Activated B cell treated with CpG ODN at 0.5 μM for 24 hours (primary cell): Measurements from ENCODE around the gene ATP10B. TPM values are rescaled to one million over a fixed set of nuclear protein-coding genes. Genes with fewer than 3 reads are reported as not detected.

Experiments used
- ATAC-seq: fragments of 200-7000 bp; cut with Tn5 transposase; one replicate; pipeline ENCODE4 v1.10.0; 2021; ENCODE audit warnings: low read depth, mild to moderate bottlenecking, moderate library complexity
- CTCF ChIA-PET: fragments of 350-600 bp; sonication (Branson Sonifier 250); formaldehyde crosslinking; loops from one replicate; lab custom pipeline; 2021; ENCODE audit warnings: antibody characterized with exemption; lab: Charles Lee
- POLR2A ChIA-PET: fragments of 350-600 bp; sonication (Branson Sonifier 250); formaldehyde crosslinking; loops from one replicate; lab custom pipeline; 2021; ENCODE audit warnings: antibody characterized with exemption; lab: Charles Lee
- DNase-seq: peaks from one replicate; pipeline ENCODE4 v3.0.0; 2022
- H3K27ac Mint-ChIP-seq: one replicate; pipeline ENCODE4 v1.8.0; 2020; ENCODE audit warnings: mixed read lengths
- H3K27me3 Mint-ChIP-seq: one replicate; pipeline ENCODE4 v1.8.0; 2021; ENCODE audit warnings: mixed read lengths
- H3K36me3 Mint-ChIP-seq: one replicate; pipeline ENCODE4 v1.8.0; 2021; ENCODE audit warnings: low read depth, mixed read lengths
- H3K4me1 Mint-ChIP-seq: one replicate; pipeline ENCODE4 v1.8.0; 2021; ENCODE audit warnings: mixed read lengths
- H3K4me3 Mint-ChIP-seq: one replicate; pipeline ENCODE4 v1.8.0; 2020; ENCODE audit warnings: mild to moderate bottlenecking, mixed read lengths
- H3K9me3 Mint-ChIP-seq: one replicate; pipeline ENCODE4 v1.8.0; 2020; ENCODE audit warnings: mixed read lengths
- CTCF ChIP-seq: fragments of 200-600 bp; IDR thresholded peaks from one replicate; pipeline ENCODE4 v1.8.0; 2022; ENCODE audit warnings: antibody characterized with exemption, mild to moderate bottlenecking
- intact Hi-C: fragments of 100-400 bp; cut with micrococcal nuclease; formaldehyde crosslinking; loops from one replicate; pipeline ENCODE4 v1.15.1; 2024
- total RNA-seq: library from RNA; stranded (reverse); gene quantifications from 2 replicates; pipeline ENCODE4 v1.2.3, GENCODE V29; 2022

ATP10B gene
- total RNA-seq, 1 donor from 2014 or later: not detected

- POLR2A ChIA-PET: no interaction called here
- TF ChIP-seq CTCF: no peak
- H3K27me3 Mint-ChIP-seq: peaks cover 7% of the 10 kb centered on the region
- CTCF ChIA-PET: no interaction called here
- no peak overlapping the region for H3K4me3 Mint-ChIP-seq
- H3K36me3 Mint-ChIP-seq: no peaks in the 10 kb centered on the region
- ATAC-seq: no peak
- H3K27ac Mint-ChIP-seq: no peak overlapping the region
- DNase-seq: no peak
- intact Hi-C loops: no loop called here
- no peaks in the 10 kb centered on the region for H3K4me1 Mint-ChIP-seq
- no peaks in the 10 kb centered on the region for H3K9me3 Mint-ChIP-seq
These were observed 194.9 kb downstream of the ATP10B start for GRCh38 chr5:160657068-160657507.

- H3K27ac Mint-ChIP-seq: no peak overlapping the region
- H3K27me3 Mint-ChIP-seq: peaks cover 7% of the 10 kb centered on the region
- H3K9me3 Mint-ChIP-seq: no peaks in the 10 kb centered on the region
- no peaks in the 10 kb centered on the region for H3K36me3 Mint-ChIP-seq
- no peaks in the 10 kb centered on the region for H3K4me1 Mint-ChIP-seq
- intact Hi-C loops: no loop called here
- ChIA-PET CTCF (no interaction called here), POLR2A (no interaction called here)
- ATAC-seq: no peak
- H3K4me3 Mint-ChIP-seq: no peak overlapping the region
- TF ChIP-seq CTCF: no peak
- DNase-seq: no peak
These were observed 196.3 kb downstream of the ATP10B start for GRCh38 chr5:160655717-160656116.

DNA sequence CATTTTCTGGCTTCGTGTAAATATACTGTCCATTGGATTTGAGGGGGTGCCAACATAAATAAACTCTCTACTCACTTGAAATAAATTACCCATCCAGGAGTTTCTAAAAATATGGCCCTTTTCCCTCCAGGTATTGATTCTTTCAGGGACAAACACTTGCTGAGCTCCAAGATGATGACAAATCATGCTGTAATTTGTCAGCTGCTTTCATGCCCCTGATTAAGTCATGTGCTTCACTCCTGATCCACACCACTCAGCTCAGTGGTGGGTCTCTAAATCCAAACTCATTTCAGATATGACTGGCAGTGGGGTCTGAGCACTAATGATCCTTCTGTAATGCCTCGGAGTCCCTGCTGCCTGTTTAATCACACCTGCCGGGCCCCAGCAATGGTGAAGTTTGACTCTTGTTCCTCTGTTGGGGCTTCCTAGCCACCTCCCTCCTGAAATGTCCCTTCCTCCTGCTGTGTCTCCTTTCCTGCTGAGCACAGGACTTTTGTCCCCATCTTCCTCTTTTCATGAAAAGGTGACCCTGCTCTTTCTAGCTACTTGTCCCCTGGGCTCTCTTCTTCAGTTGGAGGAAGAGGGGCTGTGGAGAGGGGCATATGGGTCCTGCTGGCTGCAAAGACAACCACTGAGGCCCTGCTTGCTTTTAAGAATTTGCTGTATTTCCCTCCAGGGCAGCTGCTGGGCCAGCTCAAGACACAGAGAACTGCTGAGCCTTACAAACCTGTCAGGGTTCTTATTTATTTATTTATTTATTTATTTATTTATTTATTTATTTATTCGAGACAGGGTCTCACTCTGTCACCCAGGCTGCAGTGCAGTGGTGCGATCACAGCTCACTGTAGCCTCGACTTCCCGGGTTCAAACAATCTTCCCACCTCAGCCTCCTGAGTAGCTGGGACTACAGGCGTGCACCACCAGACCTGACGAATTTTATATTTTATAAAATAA lies 200.0 kb downstream of the ATP10B start:
- intact Hi-C loops: no loop called here
- DNase-seq (no peak), ATAC-seq (no peak)
- Mint-ChIP-seq H3K36me3 (no peaks in the 10 kb centered on the region), H3K27me3 (peaks cover 4% of the 10 kb centered on the region), H3K27ac (no peak overlapping the region), H3K4me1 (no peaks in the 10 kb centered on the region), H3K9me3 (no peaks in the 10 kb centered on the region), H3K4me3 (no peak overlapping the region)
- no peak for TF ChIP-seq CTCF
- ChIA-PET POLR2A (no interaction called here), CTCF (no interaction called here)

GRCh38 chr5:160649304-160649703 lies 202.7 kb downstream of the ATP10B start:
- ChIA-PET CTCF (interaction anchor here (0.6 kb wide), 1 partner anchor 26 kb away, joined by 3 read pairs; no protein-coding TSS in a partner anchor), POLR2A (interaction anchor here (0.6 kb wide), 1 partner anchor 26 kb away, joined by 4 read pairs; no protein-coding TSS in a partner anchor)
- Mint-ChIP-seq H3K9me3 (no peaks in the 10 kb centered on the region), H3K4me1 (no peaks in the 10 kb centered on the region), H3K27ac (no peak overlapping the region), H3K4me3 (no peak overlapping the region), H3K27me3 (peaks cover 6% of the 10 kb centered on the region), H3K36me3 (no peaks in the 10 kb centered on the region)
- TF ChIP-seq CTCF: no peak
- no peak for DNase-seq
- intact Hi-C loops: no loop called here
- no peak for ATAC-seq

DNA sequence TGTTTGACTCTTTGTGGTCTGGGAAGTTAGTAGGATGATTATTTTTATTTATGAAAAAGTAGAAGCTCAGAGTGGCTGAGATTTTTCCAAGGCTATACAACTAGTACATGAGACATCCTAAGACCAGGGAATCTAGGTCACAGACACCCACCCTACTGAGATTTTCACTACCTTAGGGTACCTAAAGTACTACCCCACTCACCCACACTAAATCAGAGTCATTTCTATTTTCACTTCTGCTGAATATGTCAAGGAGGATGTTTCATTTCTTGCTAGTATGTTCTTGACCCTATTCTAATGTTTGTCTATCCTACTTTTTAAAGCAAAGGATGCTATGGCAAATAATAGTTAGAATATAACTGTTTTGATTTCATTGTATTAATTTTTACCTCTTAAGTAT lies 206.0 kb downstream of the ATP10B start:
- Mint-ChIP-seq H3K4me1 (no peaks in the 10 kb centered on the region), H3K36me3 (no peaks in the 10 kb centered on the region), H3K4me3 (no peak overlapping the region), H3K27ac (no peak overlapping the region), H3K27me3 (peaks cover 6% of the 10 kb centered on the region), H3K9me3 (no peaks in the 10 kb centered on the region)
- DNase-seq (no peak), ATAC-seq (no peak)
- ChIA-PET POLR2A (no interaction called here), CTCF (no interaction called here)
- intact Hi-C loops: no loop called here
- no peak for TF ChIP-seq CTCF
